ENCODE results near the gene HAGHL.
"Not testable (repeated sequence)": the region's sequence is repeated elsewhere in the genome, so short reads cannot be mapped to it uniquely, and the experiment has no call there.

Gene HAGHL

DNA sequence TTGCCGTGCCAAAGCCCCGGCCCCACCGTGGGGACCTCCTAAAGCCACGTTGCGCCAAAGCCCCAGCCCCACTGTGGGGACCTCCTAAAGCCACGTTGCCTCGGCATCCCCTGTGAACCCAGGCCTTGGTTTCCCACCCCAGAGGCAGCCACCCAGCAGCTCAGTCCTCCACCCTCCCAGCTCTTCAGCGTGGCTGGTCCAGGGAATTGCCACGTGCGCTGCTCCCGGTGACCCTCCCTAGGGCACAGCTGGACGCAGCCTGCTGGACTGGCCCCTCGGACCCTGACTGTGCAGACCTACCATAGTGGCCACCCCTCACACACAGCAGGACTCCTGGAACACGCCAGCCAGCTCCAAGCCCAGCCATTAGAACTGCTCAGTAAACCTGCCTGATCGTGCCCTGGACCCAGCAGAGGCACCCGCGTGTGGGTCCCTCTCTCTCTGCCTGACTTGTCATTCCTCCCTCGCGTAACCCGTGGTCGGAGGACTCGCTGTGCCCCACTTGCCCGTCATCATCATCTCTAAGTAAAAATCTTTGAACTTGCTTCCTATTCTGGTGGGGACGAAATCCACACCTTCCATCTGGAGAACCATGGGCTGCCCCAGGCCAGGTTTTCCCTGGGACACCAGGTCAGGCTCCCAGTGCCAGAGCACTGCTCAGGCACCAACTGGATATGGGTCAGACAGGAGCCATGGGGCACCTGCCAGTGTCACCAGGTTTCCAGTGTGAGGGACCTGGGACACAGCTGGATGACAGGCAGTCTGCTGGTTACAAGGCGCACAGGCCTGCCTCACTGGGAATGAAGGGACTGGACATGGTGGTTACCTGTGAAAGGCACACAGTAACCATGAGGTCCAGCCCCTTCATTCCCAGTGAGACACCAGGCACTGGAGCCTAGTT is 8.3 kb downstream of the HAGHL start:
- no peak for DNase-seq

- no peak for DNase-seq
These were observed 9.1 kb downstream of the HAGHL start for GRCh38 chr16:735982-736453.

DNA sequence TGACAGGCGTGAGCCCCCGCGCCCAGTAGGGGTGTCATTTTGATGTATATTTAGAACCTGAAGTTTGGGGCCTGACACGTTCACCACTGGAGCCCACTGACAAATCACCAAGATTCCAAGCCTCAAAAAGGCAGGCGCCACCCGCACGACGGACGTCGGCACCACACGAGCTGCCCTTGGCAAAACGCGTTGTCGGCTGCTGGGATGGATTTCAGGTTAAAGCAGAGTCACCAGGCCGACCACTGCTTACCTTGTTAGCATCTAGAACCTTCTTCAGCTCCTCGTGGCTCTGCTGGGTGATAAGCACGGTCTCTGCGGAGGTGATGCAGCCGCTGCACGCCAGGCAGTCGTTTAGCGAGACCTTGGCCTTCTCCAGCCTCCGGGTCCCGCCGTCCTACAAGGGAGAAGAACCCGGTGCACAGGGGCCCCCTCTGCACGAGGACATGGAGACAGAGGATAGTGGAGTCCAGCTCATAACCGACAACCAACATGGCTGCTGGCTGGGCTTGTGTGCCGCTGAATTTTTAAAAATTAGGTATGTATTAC is 10.1 kb downstream of the HAGHL start:
- DNase-seq = no peak

DNA sequence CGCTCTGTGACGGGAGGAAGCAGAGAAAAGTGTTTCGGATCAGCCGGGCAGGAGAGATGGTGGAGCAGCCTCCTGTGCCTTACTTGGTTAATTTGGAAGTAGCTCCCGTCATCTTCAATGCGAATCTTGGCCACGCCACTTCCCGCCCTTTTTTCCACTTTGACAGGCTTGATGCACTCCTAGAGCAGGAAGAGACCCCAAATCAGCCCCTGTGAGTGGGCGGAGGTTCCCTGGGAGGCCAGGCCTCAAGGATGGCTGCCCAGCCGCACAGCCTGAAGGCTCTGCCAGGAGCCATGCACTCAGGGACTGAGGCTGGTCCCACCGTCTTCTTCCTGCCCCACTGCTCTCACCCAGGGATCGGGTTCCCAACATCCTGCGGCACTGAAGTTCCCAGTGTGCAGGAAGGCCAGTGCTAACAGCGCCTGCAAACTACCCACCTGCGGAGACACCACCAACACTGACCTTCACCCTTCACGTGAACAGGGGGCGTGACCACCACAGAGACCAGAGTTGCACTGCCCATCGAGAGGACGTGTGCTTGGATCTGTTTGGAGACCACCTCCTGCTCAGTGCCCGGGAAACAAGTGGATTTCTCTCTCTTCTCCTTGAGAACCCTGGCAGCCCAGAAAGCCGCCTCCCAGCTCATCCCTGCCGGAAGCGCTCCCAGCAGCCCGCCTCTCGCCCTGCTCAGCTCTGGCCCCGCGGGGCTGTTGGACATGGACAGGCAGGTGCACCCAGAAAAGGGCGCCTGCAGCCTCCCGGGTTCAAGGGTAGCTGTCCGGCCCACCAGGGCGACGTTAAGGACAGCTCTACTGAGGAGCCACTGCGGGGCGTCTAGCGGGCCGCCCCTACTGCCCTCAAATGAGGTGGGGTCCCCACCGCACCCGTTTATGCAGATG is 12.9 kb downstream of the HAGHL start:
- DNase-seq = no peak

GRCh38 chr16:740459-740763 is 13.5 kb downstream of the HAGHL start:
- DNase-seq = no peak

DNA sequence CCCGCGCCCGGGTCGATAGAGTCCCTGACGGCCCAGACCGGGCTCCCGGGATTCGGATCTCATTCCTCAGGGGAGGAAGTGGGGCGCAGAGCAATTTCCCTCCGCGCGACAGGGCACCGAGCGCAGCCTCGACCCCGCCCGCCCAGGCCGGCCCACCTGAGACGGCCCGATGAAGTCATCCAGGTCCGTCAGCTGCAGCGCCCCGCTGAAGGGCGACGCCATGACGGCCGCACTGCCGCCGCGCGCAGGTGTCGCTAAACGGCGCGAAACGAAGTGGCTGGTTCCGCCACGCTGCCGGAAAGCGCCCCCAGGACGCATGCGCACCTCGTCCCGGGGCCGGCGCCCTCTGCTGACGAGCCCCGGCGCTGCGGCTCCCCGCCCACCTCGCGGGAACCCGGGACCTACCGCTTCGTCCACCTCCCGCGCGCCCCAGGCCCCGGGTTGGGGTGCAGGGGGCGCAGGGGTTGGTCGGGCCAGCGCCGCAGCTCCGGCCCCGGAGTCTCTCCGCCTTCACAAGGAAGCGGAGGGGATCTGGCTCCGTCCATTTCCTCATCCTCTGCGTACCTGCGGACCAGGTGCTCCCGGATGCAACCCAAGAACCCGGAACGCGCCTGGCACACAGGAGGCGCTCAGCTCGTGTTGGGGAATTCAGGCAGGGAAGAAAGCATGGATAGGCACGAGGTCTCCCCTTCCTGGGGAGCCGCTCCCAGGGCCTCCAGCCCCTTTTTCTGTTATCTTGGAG is 14.0 kb downstream of the HAGHL start, which contains the start of gene CIAO3:
Gene CIAO3 (minus strand): TSS at position 234 of the 742 bp plus-strand sequence. CDS start 12 bp downstream, at position 222.
- peak; percentile 54 to 73 for DNase-seq

DNA sequence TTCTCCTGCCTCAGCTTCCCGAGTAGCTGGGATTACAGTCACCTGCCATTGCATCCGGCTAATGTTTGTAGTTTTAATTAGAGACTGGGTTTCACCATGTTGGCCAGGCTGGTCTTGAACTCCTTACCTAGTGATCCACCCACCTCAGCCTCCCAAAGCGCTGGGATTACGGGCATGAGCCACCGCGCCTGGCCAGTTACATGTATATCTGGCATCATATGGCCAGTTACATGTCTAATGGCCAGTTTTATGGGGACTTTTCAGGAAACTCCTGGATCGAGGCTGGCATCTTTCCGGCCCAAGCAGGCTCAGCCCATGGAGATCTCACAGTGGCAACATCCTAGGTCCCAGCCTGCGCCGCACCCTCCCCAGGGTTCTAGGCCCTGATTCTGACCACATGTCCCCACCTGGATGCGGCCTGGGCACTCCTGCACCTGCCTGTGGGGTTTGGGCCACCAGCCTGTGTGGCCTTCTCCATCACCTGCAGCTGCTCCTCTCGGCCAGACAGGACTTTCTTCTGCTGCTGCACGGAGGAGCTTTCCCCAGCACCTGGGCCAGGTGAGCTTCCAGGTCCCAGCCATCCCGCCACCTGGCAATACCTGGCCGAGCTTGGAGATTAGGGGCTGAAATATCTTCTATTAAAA is 15.2 kb downstream of the HAGHL start:
- DNase-seq = no peak

DNA sequence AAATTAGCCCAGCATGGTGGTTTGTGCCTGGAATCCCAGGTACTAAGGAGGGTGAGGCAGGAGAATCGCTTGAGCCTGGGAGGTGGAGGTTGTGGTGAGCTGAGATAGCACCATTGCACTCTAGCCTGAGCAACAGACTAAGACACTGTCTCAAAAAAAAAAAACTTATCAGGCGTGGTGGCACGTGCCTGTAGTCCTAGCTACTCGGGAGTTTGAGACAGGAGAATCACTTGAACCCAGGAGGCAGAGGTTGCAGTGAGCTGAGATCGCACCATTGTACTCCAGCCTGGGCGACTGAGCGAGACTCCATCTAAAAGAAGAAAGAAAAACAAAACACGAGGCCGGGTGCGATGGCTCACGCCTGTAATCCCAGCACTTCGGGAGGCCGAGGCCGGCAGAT is 16.0 kb downstream of the HAGHL start:
- DNase-seq = not testable (repeated sequence)

DNA sequence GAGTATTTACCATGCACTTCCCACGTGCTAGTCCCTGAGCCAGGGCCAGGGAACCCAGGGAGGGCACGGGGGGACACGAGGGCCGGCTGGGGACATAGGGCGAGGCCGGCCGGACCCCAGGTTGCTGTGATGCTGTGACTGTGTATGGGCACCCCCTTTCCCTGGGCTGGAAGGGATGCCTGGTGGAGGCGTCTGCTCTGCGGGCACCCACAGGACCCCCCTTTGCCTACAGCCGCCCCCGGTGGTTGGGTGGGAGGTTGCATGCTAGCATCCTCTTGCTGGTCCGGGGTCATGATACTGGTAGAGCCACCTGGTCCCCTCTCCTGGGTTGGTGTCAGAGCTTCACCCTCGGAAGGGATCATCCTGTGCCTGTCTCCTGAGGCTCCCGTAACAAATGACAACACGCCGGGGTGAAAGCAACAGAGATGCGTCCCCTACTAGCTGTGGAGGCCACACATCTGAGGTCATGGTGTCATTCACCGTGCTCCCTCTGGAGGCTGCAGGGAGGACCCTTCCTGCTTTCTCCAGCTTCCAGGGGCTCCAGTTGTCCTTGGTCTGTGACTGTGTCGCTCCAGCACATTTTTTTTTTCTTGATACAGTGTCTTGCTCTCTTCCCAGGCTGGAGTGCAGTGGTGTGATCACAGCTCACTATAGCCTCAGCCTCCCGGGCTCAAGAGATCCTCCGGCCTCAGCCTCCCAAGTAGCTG is 17.0 kb downstream of the HAGHL start:
- DNase-seq = no peak

GRCh38 chr16:745739-746138 is 18.8 kb downstream of the HAGHL start:
- no peak for DNase-seq

DNA sequence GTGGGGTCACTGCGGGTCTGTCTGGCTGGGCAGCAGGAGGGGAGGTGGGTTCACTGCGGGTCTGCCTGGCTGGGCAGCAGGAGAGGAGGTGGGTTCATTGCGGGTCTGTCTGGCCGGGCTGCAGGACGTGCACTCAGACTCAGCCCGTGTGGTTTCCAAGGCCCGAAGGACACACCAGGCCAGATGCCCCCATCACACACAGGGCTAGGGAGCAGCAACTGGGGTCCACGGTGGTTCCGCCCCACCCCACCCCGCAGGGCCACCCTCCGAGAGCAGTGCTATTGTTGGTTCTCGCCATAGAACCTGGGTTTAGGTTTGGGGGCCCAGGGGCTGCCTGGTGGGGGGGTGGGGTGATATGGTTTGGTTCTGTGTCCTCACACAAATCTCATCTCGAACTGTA is 19.7 kb downstream of the HAGHL start:
- DNase-seq = no peak

- no peak for DNase-seq
These were observed 21.3 kb downstream of the HAGHL start for GRCh38 chr16:747978-748746.

GRCh38 chr16:749010-749409 is 22.1 kb downstream of the HAGHL start:
- DNase-seq = no peak

DNA sequence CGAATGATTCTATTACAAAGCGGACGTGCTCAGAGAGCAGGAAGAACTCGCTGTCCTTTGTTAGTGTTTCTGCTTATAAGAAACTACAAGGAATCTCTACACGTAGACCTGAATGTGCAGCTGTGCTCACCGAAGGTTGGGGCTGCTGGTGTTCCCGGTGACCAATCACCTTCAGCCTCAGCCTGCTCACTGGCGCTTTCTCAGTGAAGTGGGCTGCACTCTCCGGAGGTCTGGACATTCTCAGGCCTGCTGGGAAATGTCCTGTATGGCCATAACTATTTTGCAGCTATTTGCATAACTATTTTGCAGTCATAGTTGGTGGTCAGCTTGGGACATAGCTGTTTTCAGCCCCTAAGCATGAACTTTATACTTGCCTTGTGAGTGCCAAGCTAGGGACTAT is 23.6 kb downstream of the HAGHL start:
- DNase-seq = no peak

DNA sequence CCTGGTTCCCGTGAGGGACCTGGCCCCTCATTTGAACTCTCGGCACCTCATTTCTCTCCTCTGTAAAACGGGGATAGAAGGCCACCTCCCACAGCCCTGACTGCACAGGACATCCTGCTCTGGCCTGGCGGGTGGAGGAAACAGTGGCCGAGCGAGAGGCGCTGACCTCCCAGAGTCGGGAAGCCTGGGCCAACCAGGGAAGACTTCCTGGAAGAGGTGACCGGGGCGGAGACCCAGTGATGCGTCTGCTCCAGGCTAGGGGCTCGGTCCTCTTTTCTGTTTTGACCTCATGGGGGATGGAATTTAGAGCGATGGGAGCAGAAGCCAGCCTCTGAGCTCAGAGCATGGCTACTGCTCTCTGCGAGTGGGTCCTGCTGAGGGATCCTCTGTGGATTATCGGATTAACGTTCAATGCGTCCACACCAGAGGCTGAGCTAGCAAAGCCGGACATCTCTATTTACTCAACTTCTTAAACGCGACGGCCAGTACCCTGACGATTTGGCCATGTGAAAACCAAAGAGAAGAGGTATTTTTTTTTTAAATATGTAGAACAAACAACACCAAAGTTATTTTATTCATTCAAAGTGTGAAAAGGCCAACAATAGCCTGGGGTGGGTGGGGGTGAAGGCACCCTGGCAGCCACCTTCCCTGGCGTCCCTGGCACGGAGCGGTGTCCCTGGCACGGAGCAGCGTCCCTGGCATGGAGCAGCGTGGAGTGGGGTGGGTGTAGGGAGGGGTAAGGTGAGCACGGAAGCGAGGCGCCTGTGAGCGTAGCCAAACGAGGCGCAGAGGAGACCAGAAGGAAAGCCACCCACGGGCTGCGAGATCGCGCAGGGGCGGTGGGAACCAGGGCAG is 24.5 kb downstream of the HAGHL start:
- peak in 1 of 2 donors; percentile 52 for DNase-seq

DNA sequence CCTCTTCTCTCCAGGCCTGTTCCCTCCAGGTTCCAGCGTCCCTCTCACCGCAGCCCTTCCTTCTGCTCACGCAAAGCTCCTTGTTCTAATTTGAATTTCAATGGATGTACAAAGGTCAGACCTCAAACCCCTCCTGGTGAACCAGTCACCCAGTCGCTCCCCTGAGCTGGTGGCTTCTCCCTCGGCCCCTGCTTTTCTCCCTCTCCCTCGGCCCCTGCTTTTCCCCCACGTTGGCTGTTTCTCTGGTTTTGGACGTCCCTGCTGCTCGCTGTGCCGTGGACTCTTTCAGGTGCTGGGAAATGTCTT is 25.1 kb downstream of the HAGHL start:
- DNase-seq = no peak

GRCh38 chr16:754121-754607 is 27.3 kb downstream of the HAGHL start:
- not testable (repeated sequence) for DNase-seq

- no peak for DNase-seq
These were observed 27.8 kb downstream of the HAGHL start for GRCh38 chr16:754656-755055.

GRCh38 chr16:756428-756827 is 29.5 kb downstream of the HAGHL start:
- DNase-seq = no peak
